Heart left ventricle (tissue), 13 donors: ENCODE measurements around the gene RABEP1.

Experiments
- CTCF ChIP-seq, 12 donors: fragments of 200-600 bp; sonication (generic) in 4 of 12; IDR thresholded peaks; one replicate each; pipeline versions ENCODE4 v1.5.0 to v1.8.0; 2018 to 2022; ENCODE audit warnings: antibody characterized with exemption in 12 of 12, mild to moderate bottlenecking in 5 of 12
- POLR2A ChIP-seq, 2 donors: fragments of 450-650 bp; IDR thresholded peaks; one replicate each; pipeline ENCODE4 v1.6.1; 2017; ENCODE audit warnings: antibody characterized with exemption in 2 of 2, mild to moderate bottlenecking in 2 of 2, moderate library complexity in 2 of 2
- donor health status: ischemic (EF 13 %, LVEDD 7.1; RV severe dilation, severe dysfunction).
- donor health status: DM: no; HTN: yes; CAD: no.
- donor health status: DM: no; HTN: no; CAD: no.
- donor health status: ischemic (EF 25% LVEDD 6.9; RV normal size, moderate dysfunction).
- donor health status: ischemic (EF 25% LVEDD 5.7; RV mildly dilated, moderate dysfunction).
- donor health status: ischemic (EF 35%, LVEDD 5.7; RV mildly dilated, moderate dysfunction).
- donor health status: nonischemic (EF 11% LVEDD 7.7; RV severe dilation, severe dysfunction).
- donor health status: DM: yes; HTN: yes; CAD: no.
- donor health status: PGD.
- donor health status: ischemic (EF 29% LVEDD 5.4; RV normal size, mild dysfunction).
- donor health status: nonischemic (EF 23%, LVEDD 6.1; RV moderate dilation, normal function).

DNA sequence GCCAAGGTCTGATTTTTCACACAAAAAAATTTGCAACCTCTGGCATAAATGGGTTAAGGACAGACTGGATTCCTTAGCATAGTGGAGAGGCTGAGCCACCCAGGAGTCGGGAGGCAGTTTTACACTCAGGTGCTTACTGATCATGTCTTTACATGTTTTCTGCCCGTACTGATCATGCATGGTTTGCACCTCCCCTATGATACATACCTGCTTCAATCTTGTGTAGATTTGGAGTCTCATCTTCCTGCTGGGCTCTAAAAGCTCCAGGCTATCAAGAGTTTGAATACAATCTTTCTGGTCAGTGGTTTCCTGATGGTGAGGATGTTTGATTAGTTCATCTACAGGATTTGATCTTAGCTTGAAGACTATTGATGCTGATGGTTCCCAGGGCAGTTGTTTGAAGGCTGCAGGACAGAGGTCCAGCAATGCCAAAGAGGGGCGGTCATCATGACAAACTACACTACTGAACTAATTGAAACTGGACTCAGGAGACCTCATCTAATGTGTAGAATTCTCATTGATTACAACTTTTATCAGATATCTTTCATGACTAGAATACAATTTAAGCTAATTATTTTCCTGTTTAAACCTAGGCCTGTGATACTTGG, 150.0 kb downstream of the RABEP1 start:
- TF ChIP-seq CTCF (IDR thresholded peaks at IDR 0.05), result no peak
- no peak for TF ChIP-seq POLR2A (IDR thresholded peaks at IDR 0.05)
